GM03348 (cell line): ENCODE results near the gene SLC8A1.

Experiments
- DNase-seq: peaks from one replicate; pipeline ENCODE4 v3.0.0; 2012; ENCODE audit warnings: low spot score

Gene SLC8A1

GRCh38 chr2:40353231-40353630 is 98.7 kb downstream of the SLC8A1 start:
- peak; percentile 33 for DNase-seq

GRCh38 chr2:40352703-40353099 is 99.2 kb downstream of the SLC8A1 start:
- DNase-seq: no peak

- DNase-seq: peak; percentile 53
Observed at GRCh38 chr2:40352041-40352702, 99.7 kb downstream of the SLC8A1 start.

GRCh38 chr2:40348665-40349064 is 103.2 kb downstream of the SLC8A1 start:
- DNase-seq: peak; percentile 74

GRCh38 chr2:40348038-40348437 is 103.9 kb downstream of the SLC8A1 start:
- no peak for DNase-seq

GRCh38 chr2:40346535-40347354 is 105.1 kb downstream of the SLC8A1 start:
- DNase-seq: peak; percentile 55

- no peak for DNase-seq
Observed at GRCh38 chr2:40344364-40344763, 107.5 kb downstream of the SLC8A1 start.

- DNase-seq: peak; percentile 49
Observed at GRCh38 chr2:40343902-40344301, 108.0 kb downstream of the SLC8A1 start.

GRCh38 chr2:40341198-40341597 is 110.7 kb downstream of the SLC8A1 start:
- DNase-seq: no peak

GRCh38 chr2:40339026-40339425 is 112.9 kb downstream of the SLC8A1 start:
- no peak for DNase-seq

- peak; percentile 9 for DNase-seq
Observed at GRCh38 chr2:40332191-40332826, 119.6 kb downstream of the SLC8A1 start.

- no peak for DNase-seq
Observed at GRCh38 chr2:40330096-40330495, 121.8 kb downstream of the SLC8A1 start.

- DNase-seq: no peak
Observed at GRCh38 chr2:40329739-40330030, 122.2 kb downstream of the SLC8A1 start.

- DNase-seq: no peak
Observed at GRCh38 chr2:40325116-40325515, 126.8 kb downstream of the SLC8A1 start.

GRCh38 chr2:40324656-40325055 is 127.2 kb downstream of the SLC8A1 start:
- DNase-seq: no peak

GRCh38 chr2:40321822-40322221 is 130.1 kb downstream of the SLC8A1 start:
- DNase-seq: no peak

- no peak for DNase-seq
Observed at GRCh38 chr2:40321016-40321623, 130.8 kb downstream of the SLC8A1 start.

GRCh38 chr2:40318921-40319320 is 133.0 kb downstream of the SLC8A1 start:
- DNase-seq: no peak

- DNase-seq: no peak
Observed at GRCh38 chr2:40317761-40318160, 134.1 kb downstream of the SLC8A1 start.

- DNase-seq: peak; percentile 11
Observed at GRCh38 chr2:40317046-40317445, 134.8 kb downstream of the SLC8A1 start.

- DNase-seq: no peak
Observed at GRCh38 chr2:40316620-40317019, 135.3 kb downstream of the SLC8A1 start.

- DNase-seq: peak; percentile 8
Observed at GRCh38 chr2:40315683-40316082, 136.2 kb downstream of the SLC8A1 start.

GRCh38 chr2:40311026-40311425 is 140.9 kb downstream of the SLC8A1 start:
- no peak for DNase-seq
